Measurements from ENCODE around the gene TNFSF13B.
"Not testable (repeated sequence)": the region's sequence is repeated elsewhere in the genome, so short reads cannot be mapped to it uniquely, and the experiment has no call there.

GRCh38 chr13:108267855-108268254 is 1.7 kb upstream of the TNFSF13B start:
- not testable (repeated sequence) for TF ChIP-seq HDAC6 (IDR thresholded peaks at IDR 0.05; ENCODE audit: low read depth, low read length); TAF1 (IDR thresholded peaks at IDR 0.05; ENCODE audit: low read depth, low read length); PHF8 (conservative IDR thresholded peaks at IDR 0.05; ENCODE audit: low read depth, low read length); SP1 (IDR thresholded peaks at IDR 0.05; ENCODE audit: low read depth, low read length); JUN (IDR thresholded peaks at IDR 0.05; ENCODE audit: low read depth, low read length); POLR2AphosphoS5 (IDR thresholded peaks at IDR 0.05; ENCODE audit: low read depth, low read length); EZH2 (IDR thresholded peaks at IDR 0.05; ENCODE audit: low read depth, low read length, severe bottlenecking)
- TF ChIP-seq, protein P1, sequence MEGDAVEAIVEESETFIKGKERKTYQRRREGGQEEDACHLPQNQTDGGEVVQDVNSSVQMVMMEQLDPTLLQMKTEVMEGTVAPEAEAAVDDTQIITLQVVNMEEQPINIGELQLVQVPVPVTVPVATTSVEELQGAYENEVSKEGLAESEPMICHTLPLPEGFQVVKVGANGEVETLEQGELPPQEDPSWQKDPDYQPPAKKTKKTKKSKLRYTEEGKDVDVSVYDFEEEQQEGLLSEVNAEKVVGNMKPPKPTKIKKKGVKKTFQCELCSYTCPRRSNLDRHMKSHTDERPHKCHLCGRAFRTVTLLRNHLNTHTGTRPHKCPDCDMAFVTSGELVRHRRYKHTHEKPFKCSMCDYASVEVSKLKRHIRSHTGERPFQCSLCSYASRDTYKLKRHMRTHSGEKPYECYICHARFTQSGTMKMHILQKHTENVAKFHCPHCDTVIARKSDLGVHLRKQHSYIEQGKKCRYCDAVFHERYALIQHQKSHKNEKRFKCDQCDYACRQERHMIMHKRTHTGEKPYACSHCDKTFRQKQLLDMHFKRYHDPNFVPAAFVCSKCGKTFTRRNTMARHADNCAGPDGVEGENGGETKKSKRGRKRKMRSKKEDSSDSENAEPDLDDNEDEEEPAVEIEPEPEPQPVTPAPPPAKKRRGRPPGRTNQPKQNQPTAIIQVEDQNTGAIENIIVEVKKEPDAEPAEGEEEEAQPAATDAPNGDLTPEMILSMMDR (IDR thresholded peaks at IDR 0.05; ENCODE audit: control extremely low read depth in 1 of 3, insufficient read depth in 1 of 3, low read depth in 1 of 3, low read length in 3 of 3), result not testable (repeated sequence)

All from H1 (cell line).